ENCODE data around the gene TMEM87B. TPM values are rescaled to one million over a fixed set of nuclear protein-coding genes. Genes with fewer than 3 reads are reported as not detected.

Gene TMEM87B
- total and polyA plus RNA-seq, 10 of the 15 experiments (the other 5 are each of a cell fraction or from before 2014, with no cell fraction given), result 5.7 to 20.6 (median 12.3) TPM

DNA sequence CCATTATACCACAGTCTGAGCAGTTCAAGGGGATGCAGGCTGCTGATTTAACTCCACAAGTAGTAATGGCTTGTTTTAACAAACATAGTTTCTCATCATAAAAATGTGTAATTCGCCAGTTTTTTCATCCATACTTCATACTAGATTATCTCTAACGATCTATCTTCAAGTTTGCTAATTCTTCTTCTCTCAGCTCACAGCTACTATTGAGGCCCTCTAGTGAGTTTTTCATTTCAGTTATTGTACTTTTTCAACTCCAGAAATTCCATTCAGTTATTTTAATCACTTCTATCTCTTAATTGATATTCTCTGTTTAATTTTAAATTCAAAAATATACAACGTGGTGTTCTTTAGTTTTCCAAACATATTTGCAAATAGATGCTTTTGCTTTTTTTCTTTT is 20.1 kb upstream of the TMEM87B start (continued):
- TF ChIP-seq, protein P1, sequence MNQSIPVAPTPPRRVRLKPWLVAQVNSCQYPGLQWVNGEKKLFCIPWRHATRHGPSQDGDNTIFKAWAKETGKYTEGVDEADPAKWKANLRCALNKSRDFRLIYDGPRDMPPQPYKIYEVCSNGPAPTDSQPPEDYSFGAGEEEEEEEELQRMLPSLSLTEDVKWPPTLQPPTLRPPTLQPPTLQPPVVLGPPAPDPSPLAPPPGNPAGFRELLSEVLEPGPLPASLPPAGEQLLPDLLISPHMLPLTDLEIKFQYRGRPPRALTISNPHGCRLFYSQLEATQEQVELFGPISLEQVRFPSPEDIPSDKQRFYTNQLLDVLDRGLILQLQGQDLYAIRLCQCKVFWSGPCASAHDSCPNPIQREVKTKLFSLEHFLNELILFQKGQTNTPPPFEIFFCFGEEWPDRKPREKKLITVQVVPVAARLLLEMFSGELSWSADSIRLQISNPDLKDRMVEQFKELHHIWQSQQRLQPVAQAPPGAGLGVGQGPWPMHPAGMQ (IDR thresholded peaks at IDR 0.05; ENCODE audit: borderline replicate concordance), result no peak
- TF ChIP-seq SUZ12 (IDR thresholded peaks at IDR 0.05; ENCODE audit: unreplicated experiment), result no peak
- TF ChIP-seq, protein P2, sequence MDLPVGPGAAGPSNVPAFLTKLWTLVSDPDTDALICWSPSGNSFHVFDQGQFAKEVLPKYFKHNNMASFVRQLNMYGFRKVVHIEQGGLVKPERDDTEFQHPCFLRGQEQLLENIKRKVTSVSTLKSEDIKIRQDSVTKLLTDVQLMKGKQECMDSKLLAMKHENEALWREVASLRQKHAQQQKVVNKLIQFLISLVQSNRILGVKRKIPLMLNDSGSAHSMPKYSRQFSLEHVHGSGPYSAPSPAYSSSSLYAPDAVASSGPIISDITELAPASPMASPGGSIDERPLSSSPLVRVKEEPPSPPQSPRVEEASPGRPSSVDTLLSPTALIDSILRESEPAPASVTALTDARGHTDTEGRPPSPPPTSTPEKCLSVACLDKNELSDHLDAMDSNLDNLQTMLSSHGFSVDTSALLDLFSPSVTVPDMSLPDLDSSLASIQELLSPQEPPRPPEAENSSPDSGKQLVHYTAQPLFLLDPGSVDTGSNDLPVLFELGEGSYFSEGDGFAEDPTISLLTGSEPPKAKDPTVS (IDR thresholded peaks at IDR 0.05; ENCODE audit: low read depth, low read length), result no peak
- TF ChIP-seq SMARCA5 (IDR thresholded peaks at IDR 0.05), result no peak
- no peak for TF ChIP-seq RCOR1 (conservative IDR thresholded peaks at IDR 0.05; ENCODE audit: low read depth, low read length)
- no peak for TF ChIP-seq KLF5 (IDR thresholded peaks at IDR 0.05; ENCODE audit: partially characterized antibody)
- TF ChIP-seq RELA (IDR thresholded peaks at IDR 0.05; ENCODE audit: borderline replicate concordance, partially characterized antibody), result no peak
- TF ChIP-seq NFXL1 (IDR thresholded peaks at IDR 0.05; ENCODE audit: borderline replicate concordance), result no peak
- TF ChIP-seq SUPT20H (IDR thresholded peaks at IDR 0.05; ENCODE audit: borderline replicate concordance, control insufficient read depth, low read depth, low read length), result no peak
- TF ChIP-seq, protein P3, sequence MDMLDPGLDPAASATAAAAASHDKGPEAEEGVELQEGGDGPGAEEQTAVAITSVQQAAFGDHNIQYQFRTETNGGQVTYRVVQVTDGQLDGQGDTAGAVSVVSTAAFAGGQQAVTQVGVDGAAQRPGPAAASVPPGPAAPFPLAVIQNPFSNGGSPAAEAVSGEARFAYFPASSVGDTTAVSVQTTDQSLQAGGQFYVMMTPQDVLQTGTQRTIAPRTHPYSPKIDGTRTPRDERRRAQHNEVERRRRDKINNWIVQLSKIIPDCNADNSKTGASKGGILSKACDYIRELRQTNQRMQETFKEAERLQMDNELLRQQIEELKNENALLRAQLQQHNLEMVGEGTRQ (IDR thresholded peaks at IDR 0.05; ENCODE audit: borderline replicate concordance, low read depth, low read length), result no peak
- TF ChIP-seq ZNF384 (IDR thresholded peaks at IDR 0.05; ENCODE audit: borderline replicate concordance, low read depth, low read length), result no peak
- TF ChIP-seq POLR2AphosphoS5 (IDR thresholded peaks at IDR 0.05; ENCODE audit: low read length), result no peak
